Stimulated activated CD4-positive, alpha-beta T cell treated with anti-CD3 and anti-CD28 coated beads, Interleukin-4, amount 100 ng/mL, for 4 hours (primary cell): ENCODE results near the gene SLC2A4.
"Not testable (repeated sequence)": the region's sequence is repeated elsewhere in the genome, so short reads cannot be mapped to it uniquely, and the experiment has no call there.

Experiments
- DNase-seq, 2 experiments: peaks; one replicate each; pipeline ENCODE4 v3.0.0-alpha.2; 2020

SLC2A4 gene

GRCh38 chr17:7281074-7281952 lies at the start of gene SLC2A4:
Gene SLC2A4, plus strand, starts transcription at chr17:7281718. Its CDS starts 217 bp downstream, at chr17:7281935.
- peak; percentile 88 to 89 for DNase-seq

DNA sequence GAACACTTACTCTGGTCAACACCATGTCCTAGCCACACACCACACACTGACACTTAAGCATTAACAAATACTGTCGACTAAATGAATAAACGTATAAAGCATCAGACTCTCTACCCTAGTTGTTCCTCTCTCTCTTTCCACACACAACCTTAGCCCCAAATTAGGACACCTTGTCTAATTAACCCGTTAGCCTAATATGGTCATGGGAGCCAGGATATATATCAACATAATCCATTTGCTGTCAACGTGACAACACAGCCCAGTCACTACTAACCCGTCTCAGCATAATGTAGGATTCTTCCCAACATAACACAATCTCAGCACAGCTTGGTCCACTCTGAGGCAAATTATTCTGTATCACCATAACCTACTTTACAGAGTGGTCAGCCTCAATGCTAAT lies 49.4 kb upstream of the SLC2A4 start:
- DNase-seq = no peak

DNA sequence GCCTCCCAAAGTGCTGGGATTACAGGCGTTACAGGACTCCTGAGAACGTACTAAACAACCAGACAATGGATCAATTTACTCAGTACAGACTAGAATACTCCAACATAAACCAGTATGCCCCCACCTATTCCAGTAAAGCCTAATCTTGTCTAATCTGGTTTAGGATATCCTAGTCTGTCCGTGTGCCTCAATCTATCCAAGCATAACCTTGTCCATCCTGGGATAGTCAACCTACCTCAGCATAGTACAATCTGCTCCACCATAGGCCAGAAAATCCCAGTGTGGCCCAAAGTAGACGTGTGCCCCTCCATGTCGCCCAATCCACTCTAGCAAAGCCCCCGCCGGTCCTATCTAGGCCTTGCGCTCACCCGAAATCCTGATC lies 47.8 kb upstream of the SLC2A4 start:
- no peak for DNase-seq

DNA sequence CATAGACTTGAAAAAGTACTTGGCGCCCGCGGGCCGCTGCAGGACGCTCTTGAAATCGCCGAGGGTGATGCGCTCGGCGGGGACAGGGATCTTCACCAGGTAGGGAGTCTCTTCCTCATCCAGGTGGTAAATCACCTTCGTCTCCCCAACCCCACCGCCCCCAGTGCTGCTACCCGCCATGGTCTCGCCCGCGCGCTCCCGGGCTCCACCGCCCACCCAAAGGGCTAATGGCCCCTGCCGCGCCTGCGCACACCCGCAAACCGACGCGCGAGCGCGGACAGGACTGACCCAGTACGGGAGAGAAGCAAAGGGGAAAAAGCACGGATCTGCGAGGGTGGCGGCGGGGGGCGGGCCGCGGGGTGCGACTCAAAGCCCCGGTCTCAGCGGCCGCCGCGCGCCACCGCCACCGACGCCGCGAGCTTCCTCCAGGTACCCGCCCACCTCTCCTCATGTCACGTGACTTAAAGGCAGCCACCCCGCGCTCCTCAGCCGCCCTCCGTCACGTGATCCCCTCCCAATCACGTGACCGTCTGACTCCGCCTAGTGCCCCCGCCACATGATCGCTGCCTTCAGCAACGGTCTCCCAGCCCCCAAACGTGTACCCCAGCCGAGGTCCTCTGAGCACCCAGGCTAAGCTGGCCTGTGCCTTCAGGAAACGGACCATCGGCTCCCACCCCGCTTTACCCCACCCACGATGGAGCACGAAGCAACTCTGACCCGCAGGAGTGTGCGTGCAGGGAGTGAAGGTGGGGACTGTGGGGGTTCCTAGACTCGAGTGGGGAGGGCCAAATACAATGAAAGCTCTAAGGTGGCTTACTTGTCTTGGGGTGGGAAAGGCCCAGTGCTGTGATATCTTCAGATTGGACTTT lies 47.2 kb upstream of the SLC2A4 start, which contains the start of gene DVL2:
Gene DVL2 (minus strand): TSS at position 435 of the 869 bp plus-strand sequence. CDS start 255 bp downstream, at position 180.
- peak; percentile 93 to 94 for DNase-seq

- peak in 1 of 2 experiments; percentile 35 for DNase-seq
These were observed 45.5 kb upstream of the SLC2A4 start for GRCh38 chr17:7235693-7236665.

GRCh38 chr17:7236808-7237207 lies 44.7 kb upstream of the SLC2A4 start:
- no peak for DNase-seq

DNA sequence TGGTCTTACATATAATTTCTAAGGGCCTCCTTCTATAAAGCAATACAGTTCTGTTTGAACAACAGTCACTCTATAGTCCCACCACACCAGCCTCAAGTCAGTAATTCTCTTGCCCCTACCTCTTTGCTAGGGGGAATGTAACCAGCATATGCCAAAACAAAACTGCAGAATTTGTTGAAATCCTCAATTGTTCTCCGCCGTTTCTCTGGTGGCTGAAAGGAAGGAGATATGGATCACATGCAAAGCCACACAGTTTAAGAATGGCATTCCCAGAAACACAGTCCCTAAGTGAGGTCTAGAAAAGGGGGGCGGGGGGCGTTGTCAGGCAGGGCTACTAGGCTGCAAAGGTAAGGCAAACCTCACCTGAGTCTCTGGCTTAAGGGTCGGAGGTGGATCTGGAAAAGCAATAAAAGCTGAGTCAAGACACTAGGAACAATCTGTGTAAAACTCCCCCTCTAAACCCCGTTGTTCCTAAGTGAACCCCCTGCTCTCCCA lies 44.2 kb upstream of the SLC2A4 start:
- no peak for DNase-seq

DNA sequence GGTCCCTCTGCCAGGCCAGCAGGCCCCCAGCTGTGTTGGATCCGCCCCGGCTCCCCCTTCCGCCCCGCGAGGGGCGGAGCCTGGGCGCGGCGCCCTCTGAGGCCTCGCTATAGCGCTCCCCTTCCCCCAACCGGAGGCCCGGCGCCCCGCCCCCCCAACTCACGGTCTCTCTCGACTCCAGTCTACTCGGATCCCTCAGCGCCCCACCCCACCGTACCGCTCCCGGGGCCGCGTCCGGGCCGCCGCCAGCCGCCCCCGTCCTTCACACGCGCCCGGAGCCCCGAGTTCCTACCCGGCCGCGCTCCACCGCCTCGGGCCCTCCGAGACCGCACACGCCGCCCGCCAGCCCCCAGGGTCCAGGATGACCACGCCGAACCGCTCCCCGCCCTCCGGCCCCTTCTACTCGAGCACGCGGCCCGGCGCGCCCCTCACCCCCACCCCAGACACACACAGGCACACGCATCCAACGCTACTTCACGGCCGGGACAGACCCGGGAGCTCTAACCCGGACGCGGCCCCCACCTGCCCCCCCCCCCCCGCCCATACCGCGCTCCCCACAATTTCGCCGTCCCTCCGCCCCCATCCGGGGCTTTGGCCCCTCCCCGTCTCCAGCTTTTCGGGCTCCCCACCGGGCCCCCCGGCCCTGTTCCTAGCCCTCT lies 43.6 kb upstream of the SLC2A4 start:
- peak; percentile 87 to 88 for DNase-seq

GRCh38 chr17:7238420-7239090 lies 43.0 kb upstream of the SLC2A4 start:
- no peak for DNase-seq

DNA sequence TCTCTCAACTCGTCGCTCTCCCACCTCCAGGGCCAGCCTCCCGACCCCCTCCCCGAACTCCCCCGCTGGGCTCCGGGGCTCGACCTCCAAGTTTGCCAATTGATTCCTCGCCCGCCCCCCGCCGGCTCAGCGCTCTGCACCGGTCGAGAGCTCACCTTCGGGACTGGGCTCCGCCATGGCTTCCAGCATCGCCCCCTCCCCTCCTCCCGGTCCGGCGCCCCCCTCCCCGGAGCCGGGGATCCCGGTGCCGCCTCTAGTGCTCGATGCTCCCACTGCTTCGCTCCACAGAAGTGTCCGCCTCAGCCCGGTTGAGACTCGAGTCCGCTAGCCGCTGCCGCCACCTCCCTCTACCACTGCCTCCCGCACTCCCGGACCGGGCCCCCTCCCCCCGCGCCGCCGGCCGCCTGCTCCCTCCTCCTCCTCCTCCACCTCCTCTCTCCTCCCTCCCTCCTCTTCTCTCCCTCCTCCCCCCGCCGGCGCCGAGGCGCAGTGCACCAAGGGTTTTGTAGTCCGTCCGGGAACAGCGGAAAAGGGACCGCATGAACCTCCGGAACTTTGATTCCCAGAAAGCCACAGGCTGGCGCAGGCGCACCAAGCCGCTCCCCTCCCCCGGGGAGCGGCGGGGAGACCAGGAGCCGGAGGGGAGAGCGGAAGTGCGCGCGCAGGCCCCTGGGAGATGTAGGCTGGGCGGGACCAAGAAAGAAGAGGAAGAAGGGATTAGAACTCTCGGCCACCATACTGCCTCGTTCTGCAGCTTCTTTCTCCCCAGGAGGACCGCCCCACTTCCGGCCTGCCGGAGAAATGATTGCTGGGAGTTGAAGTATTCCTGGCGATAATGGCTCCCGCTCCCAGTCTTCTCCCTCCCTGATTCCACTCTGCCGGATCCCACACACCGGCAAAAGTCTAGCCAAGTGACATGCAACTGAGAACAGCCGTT lies 42.2 kb upstream of the SLC2A4 start, which contains the start of gene PHF23:
Gene PHF23 (minus strand): TSS at position 367 of the 937 bp plus-strand sequence. CDS start 178 bp downstream, at position 189.
- peak; percentile 95 to 99 for DNase-seq

GRCh38 chr17:7240375-7240774 lies 41.1 kb upstream of the SLC2A4 start:
- no peak for DNase-seq

- no peak for DNase-seq
These were observed 40.3 kb upstream of the SLC2A4 start for GRCh38 chr17:7241090-7241733.

DNA sequence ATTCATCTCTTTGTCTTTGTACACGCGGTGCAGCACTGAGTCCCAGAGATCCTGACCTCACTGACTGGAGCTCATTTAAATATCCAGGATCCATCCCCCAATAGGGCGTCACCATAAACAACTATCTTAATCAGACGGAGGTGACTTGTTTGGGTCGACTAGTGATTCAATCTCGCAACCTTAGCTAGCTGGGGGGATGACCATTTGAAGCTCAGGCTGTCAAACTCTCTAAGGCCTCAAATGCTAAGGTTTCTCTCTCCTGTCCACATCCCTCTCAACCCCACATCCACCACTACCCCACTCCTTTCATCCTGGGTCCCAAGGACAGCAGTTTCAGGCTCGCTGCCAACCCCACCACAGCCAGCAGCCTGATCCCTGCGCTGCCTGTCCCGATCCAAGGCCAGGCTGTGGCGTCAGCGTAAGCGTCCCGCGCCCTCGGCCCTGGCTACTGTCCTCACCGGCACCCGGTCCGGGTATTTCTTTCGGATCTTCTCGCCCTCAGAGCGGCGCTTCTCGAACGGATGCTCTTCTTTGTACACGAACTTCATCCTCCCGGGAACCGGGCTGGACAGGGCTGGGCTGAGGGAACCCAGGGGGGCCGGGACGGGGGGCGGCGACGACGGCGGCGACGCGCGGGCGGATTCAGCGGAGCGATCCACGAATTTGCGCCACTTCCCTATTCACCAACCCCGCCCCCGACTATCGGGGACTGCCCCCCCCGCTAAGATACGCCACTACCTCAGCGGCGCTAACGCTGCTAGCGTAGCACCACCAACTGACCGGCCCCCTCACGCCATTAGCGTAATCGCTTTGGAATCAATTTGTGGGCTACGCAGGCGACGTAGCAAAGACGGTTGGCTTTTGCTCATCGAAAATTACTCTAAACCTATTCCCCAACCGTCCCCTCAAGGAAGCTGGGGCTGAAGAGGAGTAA lies 39.5 kb upstream of the SLC2A4 start, which contains the start of gene GABARAP:
Gene GABARAP (minus strand): TSS at position 667 of the 934 bp plus-strand sequence. CDS start 119 bp downstream, at position 548.
- peak; percentile 89 to 92 for DNase-seq

GRCh38 chr17:7242717-7243452 lies 38.6 kb upstream of the SLC2A4 start:
- DNase-seq = peak; percentile 88 to 91

GRCh38 chr17:7243453-7243729 lies 38.1 kb upstream of the SLC2A4 start:
- no peak for DNase-seq

DNA sequence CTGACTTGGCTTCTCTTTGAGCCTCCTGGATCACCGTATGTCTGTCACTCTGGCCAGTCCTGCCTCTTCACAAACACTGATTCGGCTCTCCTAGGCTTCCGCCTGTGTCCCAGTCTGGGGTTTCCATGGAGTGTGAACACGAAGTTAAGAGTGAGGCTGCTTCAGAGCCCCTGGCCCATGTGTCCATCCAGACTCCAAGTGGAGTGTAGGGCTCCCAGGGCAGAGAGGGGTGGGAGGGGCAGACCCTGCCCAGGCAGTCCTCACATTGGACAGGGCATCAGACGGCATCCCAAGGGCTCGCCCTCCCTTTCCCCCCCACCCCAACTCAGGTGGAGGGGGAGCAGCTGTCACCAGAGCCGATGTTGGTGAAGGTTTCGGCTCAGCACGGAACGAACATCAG lies 37.7 kb upstream of the SLC2A4 start:
- DNase-seq = not testable (repeated sequence)

GRCh38 chr17:7246779-7247178 lies 34.7 kb upstream of the SLC2A4 start:
- no peak for DNase-seq
